Right atrium auricular region (tissue), 2 donors: ENCODE data around the gene GPHA2. TPM values are rescaled to one million over a fixed set of nuclear protein-coding genes. Genes with fewer than 3 reads are reported as not detected.

Source experiments
- DNase-seq: peaks from one replicate; pipeline ENCODE4 v3.0.0-alpha.2; 2019; ENCODE audit warnings: low spot score
- H3K27ac ChIP-seq, 2 donors: fragments of 200-600 bp; sonication (generic); 1 replicate in 1 of 2; 2 replicates in 1 of 2; pipeline ENCODE4 v1.5.1; 2016 to 2019
- H3K27me3 ChIP-seq, 2 donors: fragments of 200-600 bp; sonication (generic); one replicate each; pipeline versions ENCODE4 v1.5.1 to v1.6.0; 2017 to 2019
- H3K36me3 ChIP-seq: fragments of 200-600 bp; sonication (generic); one replicate; pipeline ENCODE4 v1.5.1; 2016
- H3K4me1 ChIP-seq, 2 donors: fragments of 200-600 bp; sonication (generic); one replicate each; pipeline versions ENCODE4 v1.5.1 to v1.6.0; 2017 to 2019
- H3K4me3 ChIP-seq, 2 donors: fragments of 200-600 bp; sonication (generic); 1 replicate in 1 of 2; 2 replicates in 1 of 2; pipeline ENCODE4 v1.5.1; 2017 to 2019; ENCODE audit warnings: mild to moderate bottlenecking in 1 of 2, moderate library complexity in 1 of 2
- H3K9me3 ChIP-seq, 2 donors: fragments of 200-600 bp; sonication (generic); one replicate each; pipeline ENCODE4 v1.5.1; 2019
- CTCF ChIP-seq, 2 donors: fragments of 200-600 bp; sonication (generic); IDR thresholded peaks; one replicate each; pipeline ENCODE4 v1.5.1; 2019; ENCODE audit warnings: antibody characterized with exemption in 2 of 2
- total RNA-seq, 2 donors: library from RNA; depleted of rRNA; stranded (reverse); fragments of >200 nt; gene quantifications; one replicate each; pipeline ENCODE4 v1.1.0, GENCODE V29; 2016

GPHA2 gene
- total RNA-seq, 2 donors from 2014 or later = not detected

- no peak for DNase-seq
Measured at GRCh38 chr11:64913171-64913727, 22.4 kb downstream of the GPHA2 start.

GRCh38 chr11:64911689-64912088 lies 24.0 kb downstream of the GPHA2 start:
- H3K27me3 ChIP-seq = no peaks in the 10 kb centered on the region
- H3K4me1 ChIP-seq = peaks cover 0 to 16% of the 10 kb centered on the region in 2 donors
- no peak overlapping the region for H3K4me3 ChIP-seq
- H3K36me3 ChIP-seq = peaks cover 73% of the 10 kb centered on the region
- TF ChIP-seq CTCF (IDR thresholded peaks at IDR 0.05) = no peak
- no peak for DNase-seq
- H3K9me3 ChIP-seq = no peaks in the 10 kb centered on the region
- H3K27ac ChIP-seq = no peak overlapping the region

More at GRCh38 chr11:64913171-64913727, 22.4 kb downstream of the GPHA2 start:
- Histone ChIP-seq H3K27me3 (no peaks in the 10 kb centered on the region), H3K4me1 (peaks cover 0 to 22% of the 10 kb centered on the region in 2 donors), H3K36me3 (peaks cover 57% of the 10 kb centered on the region), H3K4me3 (no peak overlapping the region), H3K9me3 (no peaks in the 10 kb centered on the region), H3K27ac (no peak overlapping the region)
- TF ChIP-seq CTCF (IDR thresholded peaks at IDR 0.05) = no peak

- TF ChIP-seq CTCF (IDR thresholded peaks at IDR 0.05) = no peak
- H3K4me1 ChIP-seq = peaks cover 0 to 11% of the 10 kb centered on the region in 2 donors
- peaks cover 78% of the 10 kb centered on the region for H3K36me3 ChIP-seq
- no peak overlapping the region for H3K27ac ChIP-seq
- DNase-seq = no peak
- H3K27me3 ChIP-seq = no peaks in the 10 kb centered on the region
- no peaks in the 10 kb centered on the region for H3K9me3 ChIP-seq
- no peak overlapping the region for H3K4me3 ChIP-seq
Measured at GRCh38 chr11:64911142-64911541, 24.6 kb downstream of the GPHA2 start.

- peaks cover 0 to 6% of the 10 kb centered on the region in 2 donors for H3K4me1 ChIP-seq
- no peak overlapping the region for H3K27ac ChIP-seq
- H3K27me3 ChIP-seq = no peaks in the 10 kb centered on the region
- H3K36me3 ChIP-seq = peaks cover 84% of the 10 kb centered on the region
- no peak overlapping the region for H3K4me3 ChIP-seq
- no peak for DNase-seq
- no peaks in the 10 kb centered on the region for H3K9me3 ChIP-seq
- TF ChIP-seq CTCF (IDR thresholded peaks at IDR 0.05) = no peak
Measured at GRCh38 chr11:64910451-64911093, 25.1 kb downstream of the GPHA2 start.

GRCh38 chr11:64909653-64910343 lies 25.9 kb downstream of the GPHA2 start:
- Histone ChIP-seq H3K27ac (no peak overlapping the region), H3K9me3 (no peaks in the 10 kb centered on the region), H3K27me3 (no peaks in the 10 kb centered on the region), H3K4me1 (no peaks in the 10 kb centered on the region), H3K4me3 (no peak overlapping the region), H3K36me3 (peaks cover 89% of the 10 kb centered on the region)
- TF ChIP-seq CTCF (IDR thresholded peaks at IDR 0.05) = no peak
- DNase-seq = no peak
